Nephron (organoid): ENCODE measurements around the gene PIGV.

Experiments
- H3K27ac Mint-ChIP-seq, 3 experiments: 2 replicates each; pipeline ENCODE4 v1.8.0; 2020; ENCODE audit warnings: mixed read lengths in 3 of 3, mild to moderate bottlenecking in 2 of 3, moderate library complexity in 1 of 3
- H3K27me3 Mint-ChIP-seq: 2 replicates; pipeline ENCODE4 v1.8.0; 2021; ENCODE audit warnings: low read depth, mild to moderate bottlenecking, moderate library complexity, mixed read lengths
- H3K36me3 Mint-ChIP-seq: 2 replicates; pipeline ENCODE4 v1.8.0; 2020; ENCODE audit warnings: low read depth, mixed read lengths
- H3K4me1 Mint-ChIP-seq: 2 replicates; pipeline ENCODE4 v1.8.0; 2020; ENCODE audit warnings: mixed read lengths
- H3K4me3 Mint-ChIP-seq, 3 experiments: 2 replicates each; pipeline ENCODE4 v1.8.0; 2020; ENCODE audit warnings: mild to moderate bottlenecking in 3 of 3, mixed read lengths in 3 of 3, moderate library complexity in 2 of 3
- H3K9me3 Mint-ChIP-seq: 2 replicates; pipeline ENCODE4 v1.8.0; 2020; ENCODE audit warnings: mixed read lengths
- CTCF ChIP-seq, 3 experiments: fragments of 200-600 bp; sonication (generic); IDR thresholded peaks; one replicate each; pipeline ENCODE4 v1.5.0; 2021; ENCODE audit warnings: antibody characterized with exemption in 3 of 3; ENCODE audit not compliant: unreplicated experiment in 3 of 3

Gene PIGV

GRCh38 chr1:26787381-26787705 is 407 bp upstream of the PIGV start:
- H3K4me3 Mint-ChIP-seq = peak overlapping the region; percentile 98 to 99 (median 99)
- peak overlapping the region; percentile 98 to 100 (median 100) for H3K27ac Mint-ChIP-seq
- H3K4me1 Mint-ChIP-seq = peaks cover 65% of the 10 kb centered on the region
- H3K27me3 Mint-ChIP-seq = peaks cover 7% of the 10 kb centered on the region
- no peaks in the 10 kb centered on the region for H3K9me3 Mint-ChIP-seq
- peaks cover 11% of the 10 kb centered on the region for H3K36me3 Mint-ChIP-seq
- TF ChIP-seq CTCF (IDR thresholded peaks at IDR 0.05; ENCODE audit: unreplicated experiment in 3 of 3) = no peak

GRCh38 chr1:26788515-26788785 is 700 bp downstream of the PIGV start:
- Mint-ChIP-seq H3K4me1 (peaks cover 57% of the 10 kb centered on the region), H3K27ac (peak overlapping the region; percentile 98 to 100 (median 100)), H3K9me3 (no peaks in the 10 kb centered on the region), H3K36me3 (peaks cover 3% of the 10 kb centered on the region), H3K4me3 (peak overlapping the region; percentile 98 to 99 (median 99)), H3K27me3 (peaks cover 7% of the 10 kb centered on the region)
- no peak for TF ChIP-seq CTCF (IDR thresholded peaks at IDR 0.05; ENCODE audit: unreplicated experiment in 3 of 3)

- peak; percentile 95 to 98 (median 96) for TF ChIP-seq CTCF (IDR thresholded peaks at IDR 0.05; ENCODE audit: unreplicated experiment in 3 of 3)
- no peaks in the 10 kb centered on the region for H3K9me3 Mint-ChIP-seq
- H3K27me3 Mint-ChIP-seq = peaks cover 7% of the 10 kb centered on the region
- peaks cover 53% of the 10 kb centered on the region for H3K4me1 Mint-ChIP-seq
- H3K4me3 Mint-ChIP-seq = peak overlapping the region; percentile 98 to 99 (median 99)
- peak overlapping the region; percentile 98 to 100 (median 100) for H3K27ac Mint-ChIP-seq
- H3K36me3 Mint-ChIP-seq = no peaks in the 10 kb centered on the region
These were observed 1.3 kb downstream of the PIGV start for GRCh38 chr1:26788836-26789611.

GRCh38 chr1:26789612-26789865 is 1.8 kb downstream of the PIGV start:
- Mint-ChIP-seq H3K27me3 (peaks cover 7% of the 10 kb centered on the region), H3K4me1 (peaks cover 48% of the 10 kb centered on the region), H3K36me3 (peaks cover 2% of the 10 kb centered on the region), H3K27ac (peak overlapping the region; percentile 98 to 100 (median 100)), H3K4me3 (peak overlapping the region in 2 of 3 experiments; percentile 98 to 99), H3K9me3 (no peaks in the 10 kb centered on the region)
- no peak for TF ChIP-seq CTCF (IDR thresholded peaks at IDR 0.05; ENCODE audit: unreplicated experiment in 3 of 3)

GRCh38 chr1:26789931-26790330 is 2.2 kb downstream of the PIGV start:
- Mint-ChIP-seq H3K4me3 (peak overlapping the region; percentile 55 to 71 (median 63)), H3K9me3 (no peaks in the 10 kb centered on the region), H3K4me1 (peaks cover 46% of the 10 kb centered on the region), H3K27me3 (peaks cover 7% of the 10 kb centered on the region), H3K27ac (peak overlapping the region in 2 of 3 experiments; percentile 100), H3K36me3 (peaks cover 6% of the 10 kb centered on the region)
- TF ChIP-seq CTCF (IDR thresholded peaks at IDR 0.05; ENCODE audit: unreplicated experiment in 3 of 3) = no peak

- H3K4me3 Mint-ChIP-seq = peak overlapping the region in 1 of 3 experiments; percentile 20
- H3K9me3 Mint-ChIP-seq = no peaks in the 10 kb centered on the region
- TF ChIP-seq CTCF (IDR thresholded peaks at IDR 0.05; ENCODE audit: unreplicated experiment in 3 of 3) = no peak
- no peak overlapping the region for H3K27ac Mint-ChIP-seq
- peaks cover 39% of the 10 kb centered on the region for H3K4me1 Mint-ChIP-seq
- H3K27me3 Mint-ChIP-seq = peaks cover 7% of the 10 kb centered on the region
- peaks cover 7% of the 10 kb centered on the region for H3K36me3 Mint-ChIP-seq
These were observed 2.8 kb downstream of the PIGV start for GRCh38 chr1:26790551-26790953.
